Adipose tissue (tissue), 3 donors: ENCODE results near the gene UBA3. TPM values are rescaled to one million over a fixed set of nuclear protein-coding genes. Genes with fewer than 3 reads are reported as not detected.

Source experiments
- polyA plus RNA-seq, 3 donors: library from polyadenylated mRNA; stranded (reverse); fragments of 200-250 nt; gene quantifications; one replicate each; pipeline ENCODE4 v1.2.3, GENCODE V29; 2013
- donor health status: healthy with polysubstance abuse.
- donor health status: Bipolar disorder and iron deficiency.
- donor health status: healthy.

Gene UBA3
- polyA plus RNA-seq, 3 donors, result 14.3 to 48.0 (median 37.1) TPM

Other genes starting within 250 kb of the UBA3 start
- under 1 TPM in 2 of 3 donors, not detected in 1; 0.02 to 0.03 TPM for gene TAFA4, start 147.8 kb downstream of the UBA3 start, polyA plus RNA-seq
- gene EOGT, start 66.7 kb downstream of the UBA3 start, polyA plus RNA-seq, result 10 to 100 TPM in 2 of 3 donors, 1 to 10 TPM in 1; 5.1 to 20.2 (median 16.9) TPM
- 1 to 10 TPM; 8.4 to 9.2 (median 8.7) TPM for gene TMF1, start 28.0 kb downstream of the UBA3 start, polyA plus RNA-seq
- 100 to 1,000 TPM in 2 of 3 donors, 10 to 100 TPM in 1; 52.1 to 145 (median 124) TPM for gene ARL6IP5, start 4.6 kb upstream of the UBA3 start, polyA plus RNA-seq
- gene LMOD3, start 42.2 kb upstream of the UBA3 start, polyA plus RNA-seq, result under 1 TPM; 0.03 to 0.22 (median 0.06) TPM